ENCODE data around the gene TIMM10.
A peak's percentile ranks its signal among the peaks of the same experiment; 100 is the strongest.

The TIMM10 gene

DNA sequence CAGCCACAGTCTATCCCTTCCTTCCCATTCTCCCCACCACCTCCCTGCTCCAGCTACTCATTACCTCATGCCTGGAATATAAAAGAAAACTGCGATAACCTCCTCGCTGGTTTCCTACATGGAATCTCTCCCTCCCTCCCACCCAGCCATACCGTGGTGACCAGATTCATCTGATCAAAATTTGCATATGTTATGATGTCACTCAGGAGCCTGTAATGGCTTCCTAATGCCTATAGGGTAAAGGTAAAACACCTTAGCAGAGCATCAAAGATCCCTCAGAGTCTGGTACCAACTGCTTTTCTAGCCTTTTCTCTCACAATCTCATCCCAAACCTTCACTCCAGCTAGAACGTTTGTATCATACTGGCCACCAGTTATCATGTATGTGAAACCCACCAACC is 50.6 kb downstream of the TIMM10 start:
- peak; percentile 42; the same call in 1 of the 3 replicates for ATAC-seq (ENCODE audit: low read depth)
- no peaks in the 10 kb centered on the region for H3K36me3 ChIP-seq (ENCODE audit: low read depth)
- no peak for DNase-seq (ENCODE audit: low spot score)
- no peaks in the 10 kb centered on the region for H3K9me3 ChIP-seq (ENCODE audit: severe bottlenecking)
- TF ChIP-seq, protein P1, sequence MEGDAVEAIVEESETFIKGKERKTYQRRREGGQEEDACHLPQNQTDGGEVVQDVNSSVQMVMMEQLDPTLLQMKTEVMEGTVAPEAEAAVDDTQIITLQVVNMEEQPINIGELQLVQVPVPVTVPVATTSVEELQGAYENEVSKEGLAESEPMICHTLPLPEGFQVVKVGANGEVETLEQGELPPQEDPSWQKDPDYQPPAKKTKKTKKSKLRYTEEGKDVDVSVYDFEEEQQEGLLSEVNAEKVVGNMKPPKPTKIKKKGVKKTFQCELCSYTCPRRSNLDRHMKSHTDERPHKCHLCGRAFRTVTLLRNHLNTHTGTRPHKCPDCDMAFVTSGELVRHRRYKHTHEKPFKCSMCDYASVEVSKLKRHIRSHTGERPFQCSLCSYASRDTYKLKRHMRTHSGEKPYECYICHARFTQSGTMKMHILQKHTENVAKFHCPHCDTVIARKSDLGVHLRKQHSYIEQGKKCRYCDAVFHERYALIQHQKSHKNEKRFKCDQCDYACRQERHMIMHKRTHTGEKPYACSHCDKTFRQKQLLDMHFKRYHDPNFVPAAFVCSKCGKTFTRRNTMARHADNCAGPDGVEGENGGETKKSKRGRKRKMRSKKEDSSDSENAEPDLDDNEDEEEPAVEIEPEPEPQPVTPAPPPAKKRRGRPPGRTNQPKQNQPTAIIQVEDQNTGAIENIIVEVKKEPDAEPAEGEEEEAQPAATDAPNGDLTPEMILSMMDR (IDR thresholded peaks at IDR 0.05; ENCODE audit: poor library complexity, severe bottlenecking): no peak
- H3K27ac ChIP-seq (ENCODE audit: poor library complexity, severe bottlenecking): no peak overlapping the region
- no peaks in the 10 kb centered on the region for H3K4me1 ChIP-seq (ENCODE audit: insufficient read depth, poor library complexity, severe bottlenecking)
- no peak overlapping the region for H3K4me3 ChIP-seq (ENCODE audit: severe bottlenecking)
- peaks cover 33% of the 10 kb centered on the region for H3K27me3 ChIP-seq (ENCODE audit: insufficient read depth, poor library complexity, severe bottlenecking)

DNA sequence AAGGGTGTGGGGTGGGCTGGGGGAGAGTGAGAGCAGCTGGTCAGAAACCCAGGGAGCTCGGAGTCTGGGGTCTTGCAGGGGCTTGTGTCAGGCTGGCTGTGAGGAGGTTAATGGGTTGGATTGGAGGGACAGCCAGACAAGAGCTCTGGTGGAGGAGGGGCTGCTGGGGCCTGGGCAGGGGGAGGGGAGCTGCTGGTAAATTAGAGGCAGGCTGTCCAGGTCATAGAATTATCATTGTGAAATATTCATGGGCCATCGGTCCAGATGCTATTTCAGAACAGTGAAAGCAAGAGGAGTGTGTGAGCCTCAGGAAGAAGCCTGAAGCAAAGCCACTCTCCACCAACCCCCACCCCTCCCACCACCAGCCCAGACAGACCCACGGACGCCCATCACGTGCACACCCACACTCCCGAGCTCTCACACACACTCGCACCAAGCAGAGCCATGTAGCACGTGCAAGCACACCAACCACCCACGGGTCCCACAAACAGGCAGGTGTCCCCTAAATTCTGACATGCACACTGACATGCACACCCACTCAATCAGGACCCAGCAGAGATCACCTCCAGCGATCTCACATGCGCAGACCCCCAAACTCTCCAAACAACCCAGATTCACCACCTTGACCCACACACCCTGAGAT is 51.4 kb downstream of the TIMM10 start:
- TF ChIP-seq, protein P1 (IDR thresholded peaks at IDR 0.05; ENCODE audit: poor library complexity, severe bottlenecking): no peak

More for the DNA sequence above, 51.4 kb downstream of the TIMM10 start:
- Histone ChIP-seq H3K27ac (ENCODE audit: poor library complexity, severe bottlenecking) (no peak overlapping the region), H3K4me3 (ENCODE audit: severe bottlenecking) (no peak overlapping the region), H3K36me3 (ENCODE audit: low read depth) (no peaks in the 10 kb centered on the region), H3K4me1 (ENCODE audit: insufficient read depth, poor library complexity, severe bottlenecking) (no peaks in the 10 kb centered on the region), H3K9me3 (ENCODE audit: severe bottlenecking) (no peaks in the 10 kb centered on the region), H3K27me3 (ENCODE audit: insufficient read depth, poor library complexity, severe bottlenecking) (peaks cover 33% of the 10 kb centered on the region)
- no peak for ATAC-seq (ENCODE audit: low read depth)
- no peak for DNase-seq (ENCODE audit: low spot score)

Data from RWPE2 (cell line).